Frontal cortex (tissue), 4 donors: Measurements from ENCODE around the gene NEGR1. TPM values are rescaled to one million over a fixed set of nuclear protein-coding genes. Genes with fewer than 3 reads are reported as not detected.
"Not testable (repeated sequence)": the region's sequence is repeated elsewhere in the genome, so short reads cannot be mapped to it uniquely, and the experiment has no call there.

ENCODE experiments used
- DNase-seq, 2 donors: peaks; one replicate each; pipeline ENCODE4 v3.0.0; 2012; ENCODE audit warnings: low spot score in 2 of 2
- FAIRE-seq: peaks from 2 replicates; lab custom pipeline; 2012; peaks lifted over from hg19 to GRCh38; lab: Jason Lieb, UNC
- total RNA-seq: library from RNA; depleted of rRNA; stranded (reverse); fragments of >200 nt; gene quantifications from one replicate; pipeline ENCODE4 v1.2.3, GENCODE V29; 2014
- donor health status: control.
- donor health status: control.
- donor health status: control.

Gene NEGR1
- total RNA-seq, 1 donor from 2014 or later: 78.7 TPM

DNA sequence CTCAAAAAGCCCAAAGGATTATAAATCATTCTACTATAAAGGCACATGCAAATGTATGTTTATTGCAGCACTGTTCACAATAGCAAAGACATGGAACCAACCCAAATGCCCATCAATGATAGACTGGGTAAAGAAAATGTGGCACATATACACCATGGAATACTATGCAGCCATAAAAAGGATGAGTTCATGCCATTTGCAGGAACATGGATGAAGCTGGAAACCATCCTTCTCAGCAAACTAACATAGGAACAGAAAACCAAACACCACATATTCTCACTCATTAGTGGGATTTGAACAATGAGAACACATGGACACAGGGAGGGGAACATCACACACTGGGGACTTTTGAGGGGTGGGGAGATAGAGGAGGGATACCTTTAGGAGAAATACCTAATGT is 46.4 kb downstream of the NEGR1 start:
- DNase-seq, FAIRE-seq: not testable (repeated sequence)

DNA sequence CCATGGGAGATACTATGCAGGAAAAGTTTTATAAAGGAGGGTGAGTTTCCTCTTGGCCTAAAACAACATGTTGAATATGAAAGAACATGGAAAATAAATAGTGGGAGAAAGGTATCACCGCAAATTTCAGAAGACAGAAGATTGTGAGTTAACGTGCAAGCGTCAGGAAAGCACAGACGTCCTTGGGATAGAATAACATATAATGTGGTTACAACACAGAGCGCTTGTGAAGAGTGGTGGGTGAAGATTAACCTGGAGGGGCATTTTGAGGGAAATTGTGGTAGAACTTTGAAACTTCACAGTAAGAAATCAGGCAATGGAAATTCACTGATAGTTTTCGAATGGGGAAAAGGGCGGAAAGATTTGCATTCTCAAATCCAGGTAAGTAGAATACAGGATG is 47.3 kb downstream of the NEGR1 start:
- DNase-seq: no peak
- FAIRE-seq: no peak

DNA sequence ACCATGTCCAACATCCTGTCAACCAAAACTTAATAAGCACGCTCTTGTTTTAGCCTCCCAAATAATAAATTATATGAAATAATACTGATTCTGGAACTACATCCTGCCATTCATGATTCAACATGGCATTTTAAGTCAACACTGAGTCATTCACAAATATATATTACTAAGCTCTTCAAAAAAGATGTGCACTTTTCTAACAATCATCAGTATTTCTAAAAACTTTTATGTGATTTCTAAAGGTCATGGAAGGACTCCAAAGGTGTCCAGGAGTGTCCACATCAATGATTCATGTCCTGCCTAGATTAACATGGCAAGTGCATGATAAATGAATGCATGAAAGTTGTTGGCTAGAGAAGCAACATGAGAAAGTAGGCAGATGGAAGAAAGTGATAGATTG is 51.6 kb downstream of the NEGR1 start:
- FAIRE-seq: no peak
- no peak for DNase-seq

DNA sequence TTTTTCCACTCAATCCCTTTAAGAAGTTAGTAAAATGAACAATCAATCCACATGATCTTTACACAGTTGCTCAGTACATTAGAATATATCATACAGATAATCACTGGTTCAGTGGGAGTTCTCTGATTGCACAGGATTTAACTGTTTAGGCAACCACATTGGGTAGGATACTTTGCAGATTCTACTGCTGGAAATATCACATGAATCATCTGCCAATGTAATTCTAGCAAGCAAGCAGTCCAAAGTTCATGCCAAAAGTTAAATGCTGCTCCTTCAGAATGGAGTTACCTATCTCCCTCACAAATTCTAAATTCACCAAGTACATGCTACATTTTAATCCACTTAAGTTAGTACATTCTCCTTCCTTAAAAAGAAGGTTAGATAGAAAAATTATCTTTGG is 52.4 kb downstream of the NEGR1 start:
- DNase-seq: no peak
- FAIRE-seq: no peak

GRCh38 chr1:72227667-72228066 is 54.7 kb downstream of the NEGR1 start:
- no peak for FAIRE-seq
- DNase-seq: no peak

DNA sequence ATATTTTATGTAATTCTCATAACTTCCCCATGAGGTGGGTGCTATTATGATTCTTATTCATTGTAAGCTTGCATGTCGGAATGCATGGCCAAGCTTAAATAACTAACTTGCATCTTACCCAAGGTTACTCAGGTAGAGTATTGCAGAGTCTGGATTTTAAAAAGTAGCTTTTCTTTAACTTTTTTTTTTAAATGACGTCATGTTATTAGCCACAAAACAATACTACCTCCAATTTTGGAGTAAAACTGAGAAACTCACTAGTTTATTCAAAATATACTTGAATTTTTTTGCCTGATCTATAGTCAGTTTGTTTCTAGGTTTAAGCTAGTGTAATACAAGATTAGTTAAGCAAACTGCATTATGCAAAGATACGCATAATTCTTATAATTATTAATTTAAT is 57.8 kb downstream of the NEGR1 start:
- FAIRE-seq: no peak

GRCh38 chr1:72221811-72222210 is 60.5 kb downstream of the NEGR1 start:
- FAIRE-seq: no peak
- DNase-seq: no peak

More for the DNA sequence above, 57.8 kb downstream of the NEGR1 start:
- DNase-seq: no peak

GRCh38 chr1:72218141-72218739 is 64.1 kb downstream of the NEGR1 start:
- FAIRE-seq (peak; percentile 86), DNase-seq (no peak)

- FAIRE-seq: peak; percentile 8
- DNase-seq: no peak
These were observed 75.3 kb downstream of the NEGR1 start for GRCh38 chr1:72207059-72207458.

DNA sequence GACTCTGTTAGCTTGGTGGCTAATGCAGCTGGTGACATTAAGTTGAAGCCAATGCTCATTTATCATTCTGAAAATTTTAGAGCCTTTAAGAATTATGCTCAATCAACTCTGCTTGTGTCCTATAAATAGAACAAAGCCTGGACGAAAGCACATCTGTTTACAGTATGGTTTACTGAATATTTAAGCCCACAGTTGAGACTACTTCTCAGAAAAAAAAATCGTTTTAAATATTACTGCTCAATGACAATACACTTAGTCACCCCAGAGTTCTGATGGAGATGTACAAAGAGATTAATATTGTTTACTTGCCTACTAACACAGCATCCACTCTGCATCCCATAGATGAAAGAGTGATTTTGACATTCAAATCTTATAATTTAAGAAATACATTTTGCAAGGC is 79.6 kb downstream of the NEGR1 start:
- no peak for DNase-seq
- FAIRE-seq: no peak

DNA sequence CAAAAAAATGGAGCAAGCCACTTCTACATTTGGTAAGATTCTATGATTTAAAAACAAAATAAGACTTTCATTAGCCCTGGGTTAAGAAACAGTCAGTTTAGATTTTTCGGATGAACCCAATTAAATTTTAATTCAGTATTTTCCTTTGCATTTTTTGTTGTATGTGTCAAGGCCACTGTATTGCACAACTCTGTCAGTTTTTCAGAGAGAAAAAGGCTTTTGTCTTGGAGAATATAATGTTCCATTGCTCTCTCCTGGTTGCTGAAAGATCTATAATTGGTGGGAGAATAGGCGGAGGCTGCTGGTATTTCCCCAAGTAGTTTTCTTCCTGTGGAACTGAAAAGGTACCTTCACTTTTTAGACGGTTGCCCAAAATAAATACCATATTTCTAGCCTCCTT is 84.6 kb downstream of the NEGR1 start:
- DNase-seq (no peak), FAIRE-seq (no peak)

DNA sequence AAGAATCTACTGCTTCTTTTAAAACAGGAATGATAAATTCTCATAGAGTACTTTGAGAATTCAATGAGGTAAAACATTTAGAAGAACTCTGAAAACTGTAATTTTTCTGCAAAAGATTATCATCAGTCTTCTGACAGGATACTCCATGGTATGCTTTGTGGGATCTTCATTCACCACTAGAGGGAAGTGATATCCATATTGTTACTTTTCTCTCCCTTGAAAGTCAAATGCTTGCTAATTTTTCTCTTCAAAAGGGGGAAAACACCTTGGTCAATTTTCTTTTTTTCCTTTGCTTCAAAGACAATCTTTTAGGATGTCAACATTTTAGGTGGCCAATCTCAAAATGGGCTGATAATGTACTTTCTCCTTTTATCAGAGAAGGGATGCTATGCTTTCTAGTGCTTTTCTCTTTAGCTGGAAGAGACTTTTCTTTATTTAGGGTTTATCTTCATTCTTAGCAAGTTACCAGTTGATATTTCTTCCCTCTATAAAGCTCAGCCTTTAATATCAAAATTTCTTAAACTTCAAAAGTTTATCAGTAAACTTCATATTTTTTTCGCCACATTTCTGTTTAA is 95.5 kb downstream of the NEGR1 start:
- peak; percentile 92 for FAIRE-seq
- DNase-seq: no peak

GRCh38 chr1:72184099-72184701 is 98.1 kb downstream of the NEGR1 start:
- FAIRE-seq (no peak), DNase-seq (no peak)

- DNase-seq (no peak), FAIRE-seq (no peak)
These were observed 99.5 kb downstream of the NEGR1 start for GRCh38 chr1:72182859-72183258.

- FAIRE-seq (no peak), DNase-seq (no peak)
These were observed 104.1 kb downstream of the NEGR1 start for GRCh38 chr1:72178266-72178665.

- FAIRE-seq: no peak
- DNase-seq: no peak
These were observed 104.6 kb downstream of the NEGR1 start for GRCh38 chr1:72177711-72178110.

DNA sequence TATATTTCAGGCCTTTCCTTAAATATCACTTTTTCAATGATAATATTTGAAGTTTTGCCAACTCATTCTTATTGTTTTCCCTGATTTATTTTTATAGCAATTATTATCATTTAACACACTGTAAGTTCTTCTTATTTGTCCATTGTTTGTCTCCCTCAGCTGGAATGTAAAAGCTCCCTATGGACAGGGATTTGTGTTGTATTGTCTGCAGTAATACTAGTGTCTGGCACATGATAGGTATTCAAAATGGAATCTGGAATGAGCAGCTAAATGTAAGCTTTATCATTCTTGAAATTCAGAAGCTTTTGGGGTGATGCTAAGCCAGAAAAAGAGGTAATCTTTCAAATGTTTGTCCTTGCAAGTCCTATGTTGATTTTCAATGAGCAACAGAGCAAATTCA is 112.1 kb downstream of the NEGR1 start:
- FAIRE-seq (no peak), DNase-seq (no peak)

DNA sequence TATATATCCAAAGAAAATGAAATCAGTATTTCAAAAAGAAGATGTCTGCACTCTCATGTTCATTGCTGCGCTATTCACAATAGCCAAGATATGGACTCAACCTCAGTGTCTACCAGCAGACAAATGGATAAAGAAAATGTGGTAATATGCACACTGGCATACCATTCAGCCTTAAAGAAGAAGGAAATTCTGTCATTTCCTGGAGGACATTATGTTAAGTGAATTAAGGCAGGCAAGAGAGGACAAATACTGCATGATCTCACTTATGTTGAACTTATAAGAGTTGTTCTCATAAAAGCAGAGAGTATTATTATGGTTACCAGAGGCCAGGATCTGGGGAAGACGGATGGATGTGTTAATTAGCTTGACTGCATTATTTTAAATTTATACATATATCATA is 115.9 kb downstream of the NEGR1 start:
- FAIRE-seq: no peak

GRCh38 chr1:72150508-72150907 is 131.8 kb downstream of the NEGR1 start:
- DNase-seq (no peak), FAIRE-seq (no peak)

More for the DNA sequence above, 115.9 kb downstream of the NEGR1 start:
- no peak for DNase-seq

DNA sequence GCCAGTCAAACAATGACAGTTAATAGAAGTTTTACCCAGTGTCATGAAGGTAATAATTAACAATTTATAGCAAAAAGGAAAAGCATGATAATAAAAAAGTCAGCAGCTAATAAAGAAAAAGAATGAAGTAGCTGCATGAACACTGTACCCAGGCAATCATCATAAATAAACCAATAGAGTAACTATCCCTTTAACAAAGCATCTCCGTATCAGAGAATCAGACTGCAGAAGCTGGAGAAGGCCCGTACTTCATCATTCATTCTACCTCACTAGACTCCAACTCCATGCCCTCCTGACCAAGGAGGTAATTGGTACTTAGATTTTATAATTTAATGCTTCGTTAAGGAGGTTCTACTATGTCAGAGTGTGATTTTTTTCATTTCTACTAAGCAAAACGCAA is 140.5 kb downstream of the NEGR1 start:
- FAIRE-seq (no peak), DNase-seq (no peak)

- DNase-seq (no peak), FAIRE-seq (no peak)
These were observed 142.1 kb downstream of the NEGR1 start for GRCh38 chr1:72140222-72140621.

- DNase-seq (no peak), FAIRE-seq (no peak)
These were observed 144.7 kb downstream of the NEGR1 start for GRCh38 chr1:72137656-72138055.
